Neutrophil (primary cell): ENCODE results near the gene ST3GAL5.

Source experiments
- H3K27ac ChIP-seq: fragments of 200-600 bp; sonication (generic); 2 replicates; pipeline ENCODE4 v1.5.1; 2016; ENCODE audit warnings: mild to moderate bottlenecking, moderate library complexity
- H3K27me3 ChIP-seq: fragments of 200-600 bp; sonication (generic); 2 replicates; pipeline ENCODE4 v1.6.0; 2016; ENCODE audit warnings: mild to moderate bottlenecking
- H3K36me3 ChIP-seq: fragments of 200-600 bp; sonication (generic); 2 replicates; pipeline ENCODE4 v1.5.1; 2017
- H3K4me1 ChIP-seq, 2 experiments: fragments of 200-600 bp in 1 of 2; sonication (generic) in 1 of 2; 1 replicate in 1 of 2; 2 replicates in 1 of 2; pipeline versions ENCODE4 v1.5.1 to v1.6.1; 2013 to 2016; ENCODE audit warnings: low read depth in 1 of 2, low read length in 1 of 2, mild to moderate bottlenecking in 1 of 2, moderate library complexity in 1 of 2; ENCODE audit not compliant: control insufficient read depth in 1 of 2, insufficient read depth in 1 of 2
- H3K4me3 ChIP-seq, 2 experiments: fragments of 200-600 bp in 1 of 2; sonication (generic) in 1 of 2; 1 replicate in 1 of 2; 2 replicates in 1 of 2; pipeline ENCODE4 v1.5.1; 2013 to 2016; ENCODE audit warnings: low read depth in 1 of 2, low read length in 1 of 2, mild to moderate bottlenecking in 1 of 2, moderate library complexity in 1 of 2
- H3K9me3 ChIP-seq: fragments of 200-600 bp; sonication (generic); 2 replicates; pipeline ENCODE4 v1.5.1; 2016
- CTCF ChIP-seq: fragments of 200-600 bp; sonication (generic); IDR thresholded peaks from 2 replicates; pipeline ENCODE4 v1.5.1; 2016; ENCODE audit warnings: antibody characterized with exemption

Gene ST3GAL5

GRCh38 chr2:85804583-85804982, 84.2 kb downstream of the ST3GAL5 start:
- Histone ChIP-seq H3K9me3 (no peaks in the 10 kb centered on the region), H3K27me3 (no peaks in the 10 kb centered on the region), H3K4me3 (no peak overlapping the region), H3K27ac (no peak overlapping the region), H3K36me3 (no peaks in the 10 kb centered on the region), H3K4me1 (peaks cover 19 to 20% of the 10 kb centered on the region in 2 experiments)
- TF ChIP-seq CTCF = peak; percentile 56

GRCh38 chr2:85803704-85804425, 84.9 kb downstream of the ST3GAL5 start:
- Histone ChIP-seq H3K4me3 (no peak overlapping the region), H3K36me3 (no peaks in the 10 kb centered on the region), H3K4me1 (peaks cover 19 to 20% of the 10 kb centered on the region in 2 experiments), H3K27me3 (no peaks in the 10 kb centered on the region), H3K9me3 (no peaks in the 10 kb centered on the region), H3K27ac (no peak overlapping the region)
- no peak for TF ChIP-seq CTCF

GRCh38 chr2:85802354-85803103, 86.3 kb downstream of the ST3GAL5 start:
- Histone ChIP-seq H3K27ac (no peak overlapping the region), H3K4me1 (peaks cover 19 to 20% of the 10 kb centered on the region in 2 experiments), H3K4me3 (no peak overlapping the region), H3K9me3 (no peaks in the 10 kb centered on the region), H3K36me3 (no peaks in the 10 kb centered on the region), H3K27me3 (no peaks in the 10 kb centered on the region)
- TF ChIP-seq CTCF = no peak

- no peak for TF ChIP-seq CTCF
- Histone ChIP-seq H3K9me3 (no peaks in the 10 kb centered on the region), H3K27me3 (no peaks in the 10 kb centered on the region), H3K36me3 (no peaks in the 10 kb centered on the region), H3K4me3 (no peak overlapping the region), H3K4me1 (peaks cover 15 to 18% of the 10 kb centered on the region in 2 experiments), H3K27ac (no peak overlapping the region)
Observed at GRCh38 chr2:85801871-85802270, 86.9 kb downstream of the ST3GAL5 start.

- H3K9me3 ChIP-seq = no peaks in the 10 kb centered on the region
- TF ChIP-seq CTCF = no peak
Observed at GRCh38 chr2:85800586-85800985, 88.2 kb downstream of the ST3GAL5 start.

More at GRCh38 chr2:85800586-85800985, 88.2 kb downstream of the ST3GAL5 start:
- Histone ChIP-seq H3K36me3 (no peaks in the 10 kb centered on the region), H3K4me1 (peaks cover 6% of the 10 kb centered on the region in 2 experiments), H3K4me3 (no peak overlapping the region), H3K27ac (no peak overlapping the region), H3K27me3 (no peaks in the 10 kb centered on the region)
